Activated CD8-positive, alpha-beta memory T cell treated with anti-CD3 and anti-CD28 coated beads, Interleukin-2, amount 10 ng/mL, durations not matched to agents 7 days and 5 days (primary cell): ENCODE measurements around the gene REPIN1. TPM values are rescaled to one million over a fixed set of nuclear protein-coding genes. Genes with fewer than 3 reads are reported as not detected.
A peak's percentile ranks its signal among the peaks of the same experiment; 100 is the strongest.

Experiments
- ATAC-seq: fragments of 150-1000 bp; cut with Tn5 transposase; one replicate; pipeline ENCODE4 v1.10.0; 2021; ENCODE audit warnings: moderate library complexity
- CTCF ChIA-PET: fragments of 350-600 bp; sonication (Branson Sonifier 250); formaldehyde crosslinking; loops from one replicate; lab custom pipeline; 2021; ENCODE audit warnings: antibody characterized with exemption; lab: Charles Lee
- DNase-seq: peaks from one replicate; pipeline ENCODE4 v3.0.0-alpha.2; 2020
- H3K27ac Mint-ChIP-seq: one replicate; pipeline ENCODE4 v1.8.0; 2021; ENCODE audit warnings: mild to moderate bottlenecking, mixed read lengths
- H3K27me3 Mint-ChIP-seq: one replicate; pipeline ENCODE4 v1.8.0; 2021; ENCODE audit warnings: mixed read lengths
- H3K36me3 Mint-ChIP-seq: one replicate; pipeline ENCODE4 v1.8.0; 2021; ENCODE audit warnings: mild to moderate bottlenecking, mixed read lengths
- H3K4me1 Mint-ChIP-seq: one replicate; pipeline ENCODE4 v1.8.0; 2021; ENCODE audit warnings: mixed read lengths
- H3K4me3 Mint-ChIP-seq: one replicate; pipeline ENCODE4 v1.8.0; 2021; ENCODE audit warnings: mild to moderate bottlenecking, moderate library complexity, mixed read lengths
- H3K9me3 Mint-ChIP-seq: one replicate; pipeline ENCODE4 v1.8.0; 2022; ENCODE audit warnings: low read depth, mixed read lengths
- total RNA-seq, 2 experiments: library from RNA; stranded (reverse); gene quantifications; one replicate each; pipeline ENCODE4 v1.2.3, GENCODE V29; 2021

REPIN1 gene
- total RNA-seq = 10 to 100 TPM; 51.4 to 55.5 TPM

GRCh38 chr7:150368096-150368883 lies at the start of gene REPIN1:
REPIN1 (plus strand) TSS chr7:150368822; CDS start chr7:150369712, 890 bp downstream.
- CTCF ChIA-PET = interaction anchor here (7.9 kb wide), 1 partner anchor 13 kb away, joined by 56 read pairs; no protein-coding TSS in a partner anchor
- Mint-ChIP-seq H3K4me3 (peak within 1 kb of the TSS; percentile 95), H3K4me1 (peaks cover 37% of the 10 kb centered on the region), H3K9me3 (no peaks in the 10 kb centered on the region), H3K27ac (peak within 1 kb of the TSS; percentile 95), H3K27me3 (no peaks in the 10 kb centered on the region), H3K36me3 (peaks cover 7% of the 10 kb centered on the region)
- ATAC-seq (peak; percentile 78), DNase-seq (peak; percentile 89)

- Mint-ChIP-seq H3K27ac (peak overlapping the region; percentile 100), H3K4me3 (peak overlapping the region; percentile 80), H3K27me3 (no peaks in the 10 kb centered on the region), H3K4me1 (peaks cover 45% of the 10 kb centered on the region), H3K36me3 (peaks cover 14% of the 10 kb centered on the region), H3K9me3 (no peaks in the 10 kb centered on the region)
- CTCF ChIA-PET = interaction anchor here (1.3 to 2.7 kb wide), 3 partner anchors 9 to 84 kb away, joined by 3 to 10 read pairs (median 3); a partner anchor contains a TSS
- no peak for ATAC-seq
- DNase-seq = no peak
Observed at GRCh38 chr7:150321788-150322113, 46.9 kb upstream of the REPIN1 start.

GRCh38 chr7:150322114-150322832 lies 46.3 kb upstream of the REPIN1 start:
- ATAC-seq (peak; percentile 65), DNase-seq (peak; percentile 90)
- CTCF ChIA-PET = interaction anchor here (1.3 to 2.7 kb wide), 3 partner anchors 10 to 84 kb away, joined by 3 to 10 read pairs (median 3); a partner anchor contains a TSS
- peak overlapping the region; percentile 80 for H3K4me3 Mint-ChIP-seq
- H3K36me3 Mint-ChIP-seq = peaks cover 18% of the 10 kb centered on the region
- H3K27ac Mint-ChIP-seq = peak overlapping the region; percentile 100
- no peaks in the 10 kb centered on the region for H3K27me3 Mint-ChIP-seq
- peaks cover 48% of the 10 kb centered on the region for H3K4me1 Mint-ChIP-seq
- H3K9me3 Mint-ChIP-seq = no peaks in the 10 kb centered on the region

- ATAC-seq (peak; percentile 65), DNase-seq (peak; percentile 80)
- H3K27ac Mint-ChIP-seq = peak within 1 kb of the TSS; percentile 100
- H3K4me1 Mint-ChIP-seq = peaks cover 48% of the 10 kb centered on the region
- H3K27me3 Mint-ChIP-seq = no peaks in the 10 kb centered on the region
- H3K4me3 Mint-ChIP-seq = peak within 1 kb of the TSS; percentile 80
- CTCF ChIA-PET = interaction anchor here (0.5 to 2.7 kb wide), 8 partner anchors 8 to 83 kb away, joined by 3 to 10 read pairs (median 4); a partner anchor contains a TSS
- H3K9me3 Mint-ChIP-seq = no peaks in the 10 kb centered on the region
- H3K36me3 Mint-ChIP-seq = peaks cover 19% of the 10 kb centered on the region
Observed at GRCh38 chr7:150322833-150323681, 45.6 kb upstream of the REPIN1 start, which contains the start of the genes ACTR3C and LRRC61. ACTR3C (minus strand) TSS chr7:150323545; CDS start chr7:150295296, 28,249 bp downstream. LRRC61 (plus strand) TSS chr7:150323355; CDS start chr7:150336862, 13,507 bp downstream.

- Mint-ChIP-seq H3K36me3 (peaks cover 20% of the 10 kb centered on the region), H3K4me1 (peaks cover 47% of the 10 kb centered on the region)
- CTCF ChIA-PET = interaction anchor here (0.5 to 1.3 kb wide), 6 partner anchors 9 to 81 kb away, joined by 3 to 6 read pairs (median 4); no protein-coding TSS in a partner anchor
Observed at GRCh38 chr7:150323682-150324372, 44.8 kb upstream of the REPIN1 start.

GRCh38 chr7:150324373-150324961 lies 44.2 kb upstream of the REPIN1 start:
- no peak for DNase-seq
- ATAC-seq = no peak
- no peaks in the 10 kb centered on the region for H3K27me3 Mint-ChIP-seq
- CTCF ChIA-PET = interaction anchor here (1.0 to 1.3 kb wide), 3 partner anchors 32 to 80 kb away, joined by 3 to 5 read pairs (median 3); no protein-coding TSS in a partner anchor
- no peaks in the 10 kb centered on the region for H3K9me3 Mint-ChIP-seq
- H3K36me3 Mint-ChIP-seq = peaks cover 22% of the 10 kb centered on the region
- H3K4me1 Mint-ChIP-seq = peaks cover 46% of the 10 kb centered on the region
- peak overlapping the region; percentile 97 for H3K27ac Mint-ChIP-seq
- peak overlapping the region; percentile 80 for H3K4me3 Mint-ChIP-seq

More at GRCh38 chr7:150323682-150324372, 44.8 kb upstream of the REPIN1 start:
- H3K27ac Mint-ChIP-seq = peak overlapping the region; percentile 97
- peak; percentile 29 for ATAC-seq
- H3K27me3 Mint-ChIP-seq = no peaks in the 10 kb centered on the region
- DNase-seq = no peak
- peak overlapping the region; percentile 80 for H3K4me3 Mint-ChIP-seq
- H3K9me3 Mint-ChIP-seq = no peaks in the 10 kb centered on the region

GRCh38 chr7:150325110-150325611 lies 43.5 kb upstream of the REPIN1 start:
- no peaks in the 10 kb centered on the region for H3K27me3 Mint-ChIP-seq
- no peak for ATAC-seq
- H3K4me1 Mint-ChIP-seq = peaks cover 41% of the 10 kb centered on the region
- H3K4me3 Mint-ChIP-seq = peak overlapping the region; percentile 80
- DNase-seq = no peak
- H3K27ac Mint-ChIP-seq = peak overlapping the region; percentile 97
- H3K36me3 Mint-ChIP-seq = peaks cover 22% of the 10 kb centered on the region
- CTCF ChIA-PET = interaction anchor here (1.2 to 1.9 kb wide), 2 partner anchors 30 to 33 kb away, joined by 3 to 4 read pairs; no protein-coding TSS in a partner anchor
- H3K9me3 Mint-ChIP-seq = no peaks in the 10 kb centered on the region

- Mint-ChIP-seq H3K4me3 (no peak overlapping the region), H3K27ac (peak overlapping the region; percentile 28), H3K4me1 (peaks cover 36% of the 10 kb centered on the region), H3K36me3 (peaks cover 22% of the 10 kb centered on the region), H3K9me3 (no peaks in the 10 kb centered on the region), H3K27me3 (no peaks in the 10 kb centered on the region)
- DNase-seq = no peak
- CTCF ChIA-PET = interaction anchor here (0.6 to 1.9 kb wide), 5 partner anchors 24 to 920 kb away, joined by 3 to 4 read pairs (median 3); no protein-coding TSS in a partner anchor
- ATAC-seq = no peak
Observed at GRCh38 chr7:150325901-150326300, 42.7 kb upstream of the REPIN1 start.

- Mint-ChIP-seq H3K4me3 (no peak overlapping the region), H3K27me3 (no peaks in the 10 kb centered on the region), H3K36me3 (peaks cover 24% of the 10 kb centered on the region), H3K9me3 (no peaks in the 10 kb centered on the region), H3K27ac (no peak overlapping the region), H3K4me1 (peaks cover 30% of the 10 kb centered on the region)
- CTCF ChIA-PET = interaction anchor here (0.6 to 1.9 kb wide), 3 partner anchors 31 to 919 kb away, joined by 3 to 4 read pairs (median 3); no protein-coding TSS in a partner anchor
- DNase-seq (no peak), ATAC-seq (no peak)
Observed at GRCh38 chr7:150326657-150327268, 41.9 kb upstream of the REPIN1 start.

- Mint-ChIP-seq H3K27me3 (no peaks in the 10 kb centered on the region), H3K27ac (no peak overlapping the region), H3K4me3 (no peak overlapping the region), H3K36me3 (peaks cover 24% of the 10 kb centered on the region), H3K9me3 (no peaks in the 10 kb centered on the region), H3K4me1 (peaks cover 24% of the 10 kb centered on the region)
- ATAC-seq (no peak), DNase-seq (no peak)
- CTCF ChIA-PET = no interaction called here
Observed at GRCh38 chr7:150327308-150327707, 41.3 kb upstream of the REPIN1 start.
